ENCODE measurements around the gene MUSTN1.

MUSTN1 gene

GRCh38 chr3:52834871-52835501 is at the start of gene MUSTN1:
MUSTN1 (minus strand) TSS chr3:52835019; CDS start chr3:52834948, 71 bp downstream.
- no peak for DNase-seq

GRCh38 chr3:52882377-52882776 is 47.6 kb upstream of the MUSTN1 start:
- no peak for DNase-seq

GRCh38 chr3:52881871-52882270 is 47.1 kb upstream of the MUSTN1 start:
- no peak for DNase-seq

GRCh38 chr3:52880474-52880873 is 45.7 kb upstream of the MUSTN1 start:
- DNase-seq, result no peak

- no peak for DNase-seq
Measured at GRCh38 chr3:52880047-52880446, 45.2 kb upstream of the MUSTN1 start.

- no peak for DNase-seq
Measured at GRCh38 chr3:52879581-52879980, 44.8 kb upstream of the MUSTN1 start.

- DNase-seq, result no peak
Measured at GRCh38 chr3:52879090-52879489, 44.3 kb upstream of the MUSTN1 start.

- no peak for DNase-seq
Measured at GRCh38 chr3:52877085-52877484, 42.3 kb upstream of the MUSTN1 start.

- DNase-seq, result no peak
Measured at GRCh38 chr3:52874864-52875587, 40.2 kb upstream of the MUSTN1 start.

- DNase-seq, result no peak
Measured at GRCh38 chr3:52874160-52874701, 39.4 kb upstream of the MUSTN1 start.

GRCh38 chr3:52873433-52874159 is 38.8 kb upstream of the MUSTN1 start:
- no peak for DNase-seq

- no peak for DNase-seq
Measured at GRCh38 chr3:52872245-52872644, 37.4 kb upstream of the MUSTN1 start.

GRCh38 chr3:52871761-52872160 is 36.9 kb upstream of the MUSTN1 start:
- DNase-seq, result no peak

- no peak for DNase-seq
Measured at GRCh38 chr3:52870471-52870870, 35.7 kb upstream of the MUSTN1 start.

- DNase-seq, result no peak
Measured at GRCh38 chr3:52866427-52866826, 31.6 kb upstream of the MUSTN1 start.

- no peak for DNase-seq
Measured at GRCh38 chr3:52865994-52866393, 31.2 kb upstream of the MUSTN1 start.

- DNase-seq, result no peak
Measured at GRCh38 chr3:52860424-52860768, 25.6 kb upstream of the MUSTN1 start.

GRCh38 chr3:52859686-52860423 is 25.0 kb upstream of the MUSTN1 start:
- DNase-seq, result no peak

GRCh38 chr3:52857864-52858263 is 23.0 kb upstream of the MUSTN1 start:
- DNase-seq, result no peak

- no peak for DNase-seq
Measured at GRCh38 chr3:52857133-52857532, 22.3 kb upstream of the MUSTN1 start.

- DNase-seq, result no peak
Measured at GRCh38 chr3:52856666-52857065, 21.8 kb upstream of the MUSTN1 start.

GRCh38 chr3:52854013-52854412 is 19.2 kb upstream of the MUSTN1 start:
- DNase-seq, result no peak

GRCh38 chr3:52852419-52852818 is 17.6 kb upstream of the MUSTN1 start:
- DNase-seq, result no peak

Data from CD4-positive, alpha-beta T cell treated with Interleukin-4 for 4 hours (primary cell).